ENCODE measurements around the gene PRKAR1A.
"Not testable (repeated sequence)": the region's sequence is repeated elsewhere in the genome, so short reads cannot be mapped to it uniquely, and the experiment has no call there.

The PRKAR1A gene

GRCh38 chr17:68511671-68512246 is 471 bp upstream of the PRKAR1A start:
- DNase-seq = peak; percentile 68

GRCh38 chr17:68512960-68513474 is 787 bp downstream of the PRKAR1A start:
- DNase-seq = no peak

- no peak for DNase-seq
Measured at GRCh38 chr17:68513932-68514331, 1.7 kb downstream of the PRKAR1A start.

GRCh38 chr17:68514831-68515635 is 2.8 kb downstream of the PRKAR1A start:
- DNase-seq = no peak

GRCh38 chr17:68516732-68517131 is 4.5 kb downstream of the PRKAR1A start:
- DNase-seq = no peak

- DNase-seq = not testable (repeated sequence)
Measured at GRCh38 chr17:68517605-68518004, 5.4 kb downstream of the PRKAR1A start.

- no peak for DNase-seq
Measured at GRCh38 chr17:68518063-68518815, 6.0 kb downstream of the PRKAR1A start.

GRCh38 chr17:68519051-68519450 is 6.8 kb downstream of the PRKAR1A start:
- not testable (repeated sequence) for DNase-seq

GRCh38 chr17:68519911-68520310 is 7.7 kb downstream of the PRKAR1A start:
- DNase-seq = no peak

GRCh38 chr17:68522266-68522665 is 10.0 kb downstream of the PRKAR1A start:
- DNase-seq = no peak

- DNase-seq = no peak
Measured at GRCh38 chr17:68526548-68526947, 14.3 kb downstream of the PRKAR1A start.

GRCh38 chr17:68527314-68527713 is 15.1 kb downstream of the PRKAR1A start:
- DNase-seq = no peak

- DNase-seq = no peak
Measured at GRCh38 chr17:68531252-68531651, 19.0 kb downstream of the PRKAR1A start.

- no peak for DNase-seq
Measured at GRCh38 chr17:68532826-68533225, 20.6 kb downstream of the PRKAR1A start.

- DNase-seq = no peak
Measured at GRCh38 chr17:68533887-68534694, 21.9 kb downstream of the PRKAR1A start.

GRCh38 chr17:68534695-68535088 is 22.5 kb downstream of the PRKAR1A start:
- no peak for DNase-seq

- DNase-seq = no peak
Measured at GRCh38 chr17:68535922-68536321, 23.7 kb downstream of the PRKAR1A start.

GRCh38 chr17:68539548-68540467 is 27.6 kb downstream of the PRKAR1A start:
- no peak for DNase-seq

- DNase-seq = no peak
Measured at GRCh38 chr17:68540981-68541380, 28.8 kb downstream of the PRKAR1A start.

GRCh38 chr17:68541816-68542215 is 29.6 kb downstream of the PRKAR1A start:
- DNase-seq = no peak

- no peak for DNase-seq
Measured at GRCh38 chr17:68542698-68543463, 30.7 kb downstream of the PRKAR1A start.
